ENCODE results near the gene LBHD1. TPM values are rescaled to one million over a fixed set of nuclear protein-coding genes. Genes with fewer than 3 reads are reported as not detected.
"Not testable (repeated sequence)": the region's sequence is repeated elsewhere in the genome, so short reads cannot be mapped to it uniquely, and the experiment has no call there.

Gene LBHD1
- total RNA-seq, 2 donors from 2014 or later, result 7.1 to 12.3 TPM

DNA sequence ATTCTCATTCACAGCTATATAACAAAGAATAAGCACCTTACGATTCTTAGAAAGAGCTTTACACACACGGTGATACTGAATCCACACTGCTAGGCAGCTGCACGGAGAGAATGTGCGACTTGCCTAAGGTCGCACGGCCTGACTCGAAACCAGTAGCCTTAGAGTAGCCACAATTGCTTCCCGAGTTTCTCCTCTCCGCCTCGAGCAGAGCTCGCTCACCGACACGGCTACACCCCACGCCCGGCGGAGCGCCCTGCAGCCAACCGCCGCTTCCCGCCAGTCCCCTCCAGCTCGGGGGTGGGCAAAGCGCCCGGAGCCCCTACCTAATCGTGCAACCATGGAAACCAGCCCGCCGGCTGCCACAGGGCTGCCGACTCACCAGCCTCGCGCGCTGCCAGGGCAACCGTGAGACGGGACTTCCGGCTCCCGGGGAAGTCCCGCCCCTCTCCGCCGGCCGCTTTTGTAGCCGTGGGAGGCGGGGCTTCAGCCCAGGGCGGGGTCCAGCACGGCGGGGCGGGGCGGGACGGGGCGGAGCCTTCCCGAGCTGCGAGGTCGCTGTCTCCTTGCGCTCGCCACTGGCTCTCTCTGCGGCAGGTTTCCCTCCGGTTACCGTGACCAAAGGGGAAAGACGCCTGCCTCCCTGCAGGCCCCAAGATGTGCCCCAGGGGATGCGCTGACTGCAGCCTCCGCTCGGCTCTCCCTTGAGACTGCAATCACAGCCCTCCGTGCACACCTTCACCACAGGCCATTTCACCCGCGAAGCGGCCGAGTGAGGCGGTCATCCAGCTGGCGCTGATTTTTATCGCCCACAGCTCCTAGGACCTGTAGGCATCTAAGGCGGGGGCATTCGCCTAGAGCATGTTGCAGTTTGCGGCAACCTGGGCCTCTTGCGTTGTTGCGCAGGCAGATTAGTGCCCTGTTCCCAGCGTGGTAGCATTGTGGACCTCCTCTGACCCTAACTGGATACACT lies 34.1 kb upstream of the LBHD1 start:
- intact Hi-C loops (cut with DNase I), result no loop called here
- Histone ChIP-seq H3K4me3 (peak overlapping the region; percentile 71), H3K9ac (ENCODE audit: low read depth in 2 of 2, low read length in 2 of 2) (peak overlapping the region; percentile 64 to 95), H3K27ac (peak overlapping the region; percentile 82), H3K9me3 (no peaks in the 10 kb centered on the region), H3K27me3 (no peaks in the 10 kb centered on the region), H3K36me3 (no peaks in the 10 kb centered on the region), H3K4me1 (peaks cover 8% of the 10 kb centered on the region)
- TF ChIP-seq, protein P1, sequence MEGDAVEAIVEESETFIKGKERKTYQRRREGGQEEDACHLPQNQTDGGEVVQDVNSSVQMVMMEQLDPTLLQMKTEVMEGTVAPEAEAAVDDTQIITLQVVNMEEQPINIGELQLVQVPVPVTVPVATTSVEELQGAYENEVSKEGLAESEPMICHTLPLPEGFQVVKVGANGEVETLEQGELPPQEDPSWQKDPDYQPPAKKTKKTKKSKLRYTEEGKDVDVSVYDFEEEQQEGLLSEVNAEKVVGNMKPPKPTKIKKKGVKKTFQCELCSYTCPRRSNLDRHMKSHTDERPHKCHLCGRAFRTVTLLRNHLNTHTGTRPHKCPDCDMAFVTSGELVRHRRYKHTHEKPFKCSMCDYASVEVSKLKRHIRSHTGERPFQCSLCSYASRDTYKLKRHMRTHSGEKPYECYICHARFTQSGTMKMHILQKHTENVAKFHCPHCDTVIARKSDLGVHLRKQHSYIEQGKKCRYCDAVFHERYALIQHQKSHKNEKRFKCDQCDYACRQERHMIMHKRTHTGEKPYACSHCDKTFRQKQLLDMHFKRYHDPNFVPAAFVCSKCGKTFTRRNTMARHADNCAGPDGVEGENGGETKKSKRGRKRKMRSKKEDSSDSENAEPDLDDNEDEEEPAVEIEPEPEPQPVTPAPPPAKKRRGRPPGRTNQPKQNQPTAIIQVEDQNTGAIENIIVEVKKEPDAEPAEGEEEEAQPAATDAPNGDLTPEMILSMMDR (IDR thresholded peaks at IDR 0.05), result no peak
- peak; percentile 96 for DNase-seq

DNA sequence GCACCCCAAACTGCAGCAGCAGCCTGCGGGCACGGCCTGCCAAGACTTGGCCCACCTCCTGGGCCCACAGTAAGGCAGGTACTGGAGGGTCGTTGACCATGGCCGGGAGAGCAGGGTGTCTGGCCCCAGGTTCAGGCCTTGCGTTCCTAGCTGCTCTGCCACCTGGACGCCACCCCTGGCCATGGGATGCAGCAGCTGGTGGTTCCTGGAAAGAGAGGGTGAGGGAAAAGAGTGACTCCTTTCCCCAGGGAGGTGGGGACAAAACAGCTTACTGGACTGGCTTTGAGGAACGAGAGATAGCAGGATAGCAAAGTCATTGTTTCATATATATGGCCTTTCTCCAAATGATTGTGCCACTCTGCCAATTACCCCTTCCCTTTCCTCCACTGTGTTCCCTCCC lies 33.3 kb upstream of the LBHD1 start:
- DNase-seq, result no peak
- TF ChIP-seq, protein P1 (IDR thresholded peaks at IDR 0.05), result no peak
- Histone ChIP-seq H3K4me3 (peak overlapping the region; percentile 71), H3K36me3 (no peaks in the 10 kb centered on the region), H3K9ac (ENCODE audit: low read depth in 2 of 2, low read length in 2 of 2) (peak overlapping the region; percentile 6 to 95), H3K27me3 (no peaks in the 10 kb centered on the region), H3K9me3 (no peaks in the 10 kb centered on the region), H3K27ac (peak overlapping the region; percentile 82), H3K4me1 (peaks cover 8% of the 10 kb centered on the region)
- intact Hi-C loops (cut with DNase I), result no loop called here

DNA sequence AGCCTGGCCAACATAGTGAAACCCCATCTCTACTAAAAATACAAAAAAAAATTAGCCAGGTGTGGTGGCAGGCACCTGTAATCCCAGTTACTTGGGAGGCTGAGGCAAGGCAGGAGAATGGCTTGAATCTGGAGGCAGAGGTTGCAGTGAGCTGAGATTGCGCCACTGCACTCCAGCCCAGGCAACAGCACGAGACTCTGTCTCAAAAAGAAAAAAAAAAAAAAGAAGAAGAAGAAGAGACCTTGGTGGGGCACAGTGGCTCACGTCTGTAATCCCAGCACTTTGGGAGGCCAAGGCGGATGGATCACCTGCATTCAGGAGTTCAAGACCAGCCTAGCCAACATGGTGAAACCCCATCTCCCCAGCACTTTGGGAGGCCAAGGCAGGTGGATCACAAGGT lies 31.9 kb upstream of the LBHD1 start:
- not testable (repeated sequence) for H3K4me1 ChIP-seq

DNA sequence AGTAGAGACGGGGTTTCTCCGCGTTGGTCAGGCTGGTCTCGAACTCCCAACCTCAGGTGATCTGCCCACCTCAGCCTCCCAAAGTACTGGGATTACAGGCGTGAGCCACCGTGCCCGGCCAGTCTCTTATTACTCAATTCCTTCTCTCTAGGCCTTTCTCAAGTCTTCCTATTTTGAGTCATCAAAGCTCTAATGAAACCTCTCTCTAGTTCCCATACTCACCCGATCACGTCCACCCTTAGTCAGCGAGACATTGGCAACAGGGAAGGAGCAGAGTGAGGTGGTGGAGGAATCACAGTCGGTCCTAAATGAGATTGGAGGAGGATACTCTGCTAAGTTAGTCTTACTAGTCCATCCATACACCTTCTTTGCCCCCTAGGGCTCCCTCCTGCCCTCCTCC lies 30.2 kb upstream of the LBHD1 start:
- intact Hi-C loops (cut with DNase I), result no loop called here
- H3K27ac ChIP-seq, result no peak overlapping the region
- DNase-seq, result no peak
- no peak overlapping the region for H3K4me3 ChIP-seq
- H3K27me3 ChIP-seq, result no peaks in the 10 kb centered on the region
- TF ChIP-seq, protein P1 (IDR thresholded peaks at IDR 0.05), result no peak
- no peaks in the 10 kb centered on the region for H3K9me3 ChIP-seq
- H3K9ac ChIP-seq (ENCODE audit: low read depth in 2 of 2, low read length in 2 of 2), result no peak overlapping the region
- no peaks in the 10 kb centered on the region for H3K36me3 ChIP-seq
- H3K4me1 ChIP-seq, result peaks cover 8% of the 10 kb centered on the region

More for the DNA sequence above, 31.9 kb upstream of the LBHD1 start:
- DNase-seq; H3K36me3 ChIP-seq; H3K4me3 ChIP-seq; H3K9ac ChIP-seq (ENCODE audit: low read depth in 2 of 2, low read length in 2 of 2); H3K27me3 ChIP-seq; H3K9me3 ChIP-seq; intact Hi-C loops (cut with DNase I); H3K27ac ChIP-seq: not testable (repeated sequence)

DNA sequence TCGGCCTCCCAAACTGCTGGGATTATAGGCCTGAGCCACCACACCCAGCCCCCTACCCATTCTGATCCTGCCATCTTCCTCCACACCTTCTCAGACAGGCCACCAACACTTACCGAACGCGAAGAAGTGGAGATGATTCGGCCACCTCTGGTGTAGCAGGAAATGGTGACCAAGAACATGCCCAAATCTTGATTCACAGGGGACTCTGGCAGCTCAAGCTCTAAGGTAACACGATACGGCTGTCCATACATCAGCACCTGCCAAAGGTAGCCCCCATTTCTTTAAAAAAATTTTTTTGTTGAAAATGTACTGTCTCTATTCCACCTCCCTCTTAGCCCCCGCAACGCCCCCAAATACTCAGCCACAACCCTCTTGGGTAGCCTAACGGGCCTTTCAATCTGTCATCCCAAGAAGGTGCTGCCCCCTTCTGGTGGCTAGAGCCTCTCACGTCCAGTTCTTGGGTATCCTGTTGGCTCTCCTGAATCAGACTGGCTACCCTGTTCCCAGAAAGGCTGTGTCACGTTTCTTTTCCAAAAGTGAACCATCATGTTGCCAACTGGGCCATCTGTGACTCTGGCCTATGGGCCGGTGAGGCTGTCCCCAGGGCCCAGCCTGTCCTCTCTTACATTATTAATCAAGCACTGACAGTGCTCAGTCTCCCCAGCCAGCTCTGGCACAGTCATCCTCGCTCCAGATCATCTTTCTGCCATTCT lies 22.5 kb upstream of the LBHD1 start:
- Histone ChIP-seq H3K4me1 (no peaks in the 10 kb centered on the region), H3K36me3 (no peaks in the 10 kb centered on the region), H3K4me3 (no peak overlapping the region), H3K27ac (no peak overlapping the region), H3K9me3 (no peaks in the 10 kb centered on the region), H3K9ac (ENCODE audit: low read depth in 2 of 2, low read length in 2 of 2) (no peak overlapping the region), H3K27me3 (no peaks in the 10 kb centered on the region)
- peak; percentile 84 for DNase-seq
- TF ChIP-seq, protein P1 (IDR thresholded peaks at IDR 0.05), result peak; percentile 81
- intact Hi-C loops (cut with DNase I), result loop anchor here (10.0 kb wide), 2 partner anchors 100 to 300 kb away; partner anchors contain the start of gene TUT1

DNA sequence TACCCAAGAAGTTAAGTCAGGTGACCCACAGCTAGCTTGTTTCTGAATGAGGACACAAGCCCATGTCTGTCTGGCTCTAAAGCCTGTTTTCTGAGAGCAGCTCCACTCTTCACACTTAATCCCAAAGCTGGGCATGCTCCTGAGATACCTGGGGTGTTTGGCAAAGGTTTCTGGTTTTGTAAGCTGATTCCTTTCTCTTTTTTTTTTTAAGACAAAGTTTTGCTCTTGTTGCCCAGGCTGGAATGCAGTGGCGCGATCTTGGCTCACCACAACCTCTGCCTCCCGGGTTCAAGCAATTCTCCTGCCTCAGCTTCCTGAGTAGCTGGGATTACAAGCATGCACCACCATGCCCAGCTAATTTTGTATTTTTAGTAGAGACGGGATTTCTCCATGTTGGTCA lies 21.6 kb upstream of the LBHD1 start:
- H3K4me3 ChIP-seq; H3K36me3 ChIP-seq; H3K9me3 ChIP-seq; H3K27me3 ChIP-seq; H3K27ac ChIP-seq; H3K9ac ChIP-seq (ENCODE audit: low read depth in 2 of 2, low read length in 2 of 2); DNase-seq; H3K4me1 ChIP-seq: not testable (repeated sequence)
- intact Hi-C loops (cut with DNase I), result loop anchor here (10.0 kb wide), 2 partner anchors 99 to 299 kb away; partner anchors contain the start of gene TUT1

Measured in colonic mucosa (tissue), 4 donors.